Measurements from ENCODE around the gene RASA3.

The RASA3 gene

GRCh38 chr13:113936166-113936965 lies 196.1 kb downstream of the RASA3 start:
- DNase-seq (ENCODE audit: low spot score) = peak; percentile 56

- peak; percentile 70 for DNase-seq (ENCODE audit: low spot score)
Measured at GRCh38 chr13:113935001-113935844, 197.2 kb downstream of the RASA3 start.

GRCh38 chr13:113934576-113934975 lies 197.8 kb downstream of the RASA3 start:
- peak; percentile 30 for DNase-seq (ENCODE audit: low spot score)

- peak; percentile 17 for DNase-seq (ENCODE audit: low spot score)
Measured at GRCh38 chr13:113933901-113934300, 198.5 kb downstream of the RASA3 start.

GRCh38 chr13:113931841-113932459 lies 200.5 kb downstream of the RASA3 start:
- peak; percentile 36 for DNase-seq (ENCODE audit: low spot score)

- DNase-seq (ENCODE audit: low spot score) = peak; percentile 54
Measured at GRCh38 chr13:113930671-113931637, 201.5 kb downstream of the RASA3 start.

- peak; percentile 61 for DNase-seq (ENCODE audit: low spot score)
Measured at GRCh38 chr13:113929628-113930615, 202.5 kb downstream of the RASA3 start.

GRCh38 chr13:113928685-113929627 lies 203.5 kb downstream of the RASA3 start:
- peak; percentile 72 for DNase-seq (ENCODE audit: low spot score)
